Colonic mucosa (tissue), 4 donors: ENCODE measurements around the gene ZNRD2. TPM values are rescaled to one million over a fixed set of nuclear protein-coding genes. Genes with fewer than 3 reads are reported as not detected.
A peak's percentile ranks its signal among the peaks of the same experiment; 100 is the strongest.

Experiments used
- DNase-seq: peaks from one replicate; pipeline ENCODE4 v3.0.0-alpha.2; 2020
- H3K27ac ChIP-seq: fragments of 200-600 bp; one replicate; pipeline ENCODE4 v1.8.0; 2021
- H3K27me3 ChIP-seq: fragments of 200-600 bp; one replicate; pipeline ENCODE4 v1.8.0; 2021
- H3K36me3 ChIP-seq: fragments of 200-600 bp; one replicate; pipeline ENCODE4 v1.8.0; 2021
- H3K4me1 ChIP-seq: fragments of 200-600 bp; one replicate; pipeline ENCODE4 v1.8.0; 2021; ENCODE audit warnings: mild to moderate bottlenecking
- H3K4me3 ChIP-seq: fragments of 200-600 bp; one replicate; pipeline ENCODE4 v1.8.0; 2021
- H3K9ac ChIP-seq, 2 donors: one replicate each; pipeline ENCODE4 v1.7.0; 2013; ENCODE audit warnings: control low read depth in 2 of 2, low read depth in 2 of 2, low read length in 2 of 2
- H3K9me3 ChIP-seq: fragments of 200-600 bp; one replicate; pipeline ENCODE4 v1.8.0; 2021
- CTCF ChIP-seq: fragments of 200-600 bp; IDR thresholded peaks from one replicate; pipeline ENCODE4 v1.8.0; 2022; ENCODE audit warnings: antibody characterized with exemption, mild to moderate bottlenecking
- intact Hi-C: fragments of 100-400 bp; cut with DNase I; formaldehyde crosslinking; loops from one replicate; pipeline ENCODE4 v1.14.1; 2022
- total RNA-seq, 2 donors: library from RNA; stranded (reverse); fragmentation: NEBNext Ultra II Directional in 1 of 2; extraction: Animal tissue kit (Norgen Biotek cat#: 25700) in 1 of 2; gene quantifications; one replicate each; pipeline ENCODE4 v1.2.1, GENCODE V29; 2021
- donor health status: healthy.
- donor health status: DM: no; HTN: no; CAD: no.
- donor health status: DM: no; HTN: no; CAD: no.

The ZNRD2 gene
- total RNA-seq, 2 donors from 2014 or later = 16.6 to 30.8 TPM

GRCh38 chr11:65546217-65546958, 23.9 kb upstream of the ZNRD2 start:
- Histone ChIP-seq H3K27me3 (no peaks in the 10 kb centered on the region), H3K36me3 (no peaks in the 10 kb centered on the region), H3K4me1 (no peaks in the 10 kb centered on the region), H3K27ac (peak overlapping the region; percentile 80), H3K9ac (peak overlapping the region; percentile 56 to 84), H3K4me3 (peak overlapping the region; percentile 56), H3K9me3 (no peaks in the 10 kb centered on the region)
- TF ChIP-seq CTCF = no peak
- intact Hi-C loops = no loop called here
- DNase-seq = peak; percentile 99

GRCh38 chr11:65547446-65548125, 22.7 kb upstream of the ZNRD2 start:
- no peak overlapping the region for H3K9ac ChIP-seq
- DNase-seq = no peak
- peaks cover 7% of the 10 kb centered on the region for H3K4me1 ChIP-seq
- intact Hi-C loops = no loop called here
- no peak overlapping the region for H3K27ac ChIP-seq
- no peaks in the 10 kb centered on the region for H3K27me3 ChIP-seq
- no peak overlapping the region for H3K4me3 ChIP-seq
- H3K36me3 ChIP-seq = no peaks in the 10 kb centered on the region
- H3K9me3 ChIP-seq = no peaks in the 10 kb centered on the region
- TF ChIP-seq CTCF = no peak

GRCh38 chr11:65548395-65548794, 21.9 kb upstream of the ZNRD2 start:
- TF ChIP-seq CTCF = no peak
- Histone ChIP-seq H3K9ac (no peak overlapping the region), H3K36me3 (no peaks in the 10 kb centered on the region), H3K27me3 (no peaks in the 10 kb centered on the region), H3K9me3 (no peaks in the 10 kb centered on the region), H3K4me1 (peaks cover 7% of the 10 kb centered on the region), H3K4me3 (no peak overlapping the region), H3K27ac (no peak overlapping the region)
- intact Hi-C loops = no loop called here
- DNase-seq = no peak

GRCh38 chr11:65549096-65549495, 21.2 kb upstream of the ZNRD2 start:
- no peaks in the 10 kb centered on the region for H3K27me3 ChIP-seq
- peaks cover 7% of the 10 kb centered on the region for H3K4me1 ChIP-seq
- intact Hi-C loops = no loop called here
- no peak for TF ChIP-seq CTCF
- no peak overlapping the region for H3K27ac ChIP-seq
- no peak overlapping the region for H3K4me3 ChIP-seq
- H3K9ac ChIP-seq = no peak overlapping the region
- no peaks in the 10 kb centered on the region for H3K36me3 ChIP-seq
- no peak for DNase-seq
- no peaks in the 10 kb centered on the region for H3K9me3 ChIP-seq

GRCh38 chr11:65551572-65552387, 18.5 kb upstream of the ZNRD2 start:
- intact Hi-C loops = no loop called here
- DNase-seq = peak; percentile 91
- H3K9me3 ChIP-seq = no peaks in the 10 kb centered on the region
- peak; percentile 71 for TF ChIP-seq CTCF
- H3K4me3 ChIP-seq = peak overlapping the region; percentile 20
- peak overlapping the region; percentile 38 to 79 for H3K9ac ChIP-seq
- peak overlapping the region; percentile 86 for H3K27ac ChIP-seq
- peaks cover 19% of the 10 kb centered on the region for H3K4me1 ChIP-seq
- no peaks in the 10 kb centered on the region for H3K27me3 ChIP-seq
- H3K36me3 ChIP-seq = no peaks in the 10 kb centered on the region
